K562 (cell line): ENCODE data around the gene FILIP1L. TPM values are rescaled to one million over a fixed set of nuclear protein-coding genes. Genes with fewer than 3 reads are reported as not detected.

Source experiments
- EGR1 ChIP-seq: fragments of 450-650 bp; conservative IDR thresholded peaks from 2 replicates; pipeline ENCODE4 v1.6.1; 2017; ENCODE audit warnings: mild to moderate bottlenecking
- HNRNPH1 ChIP-seq: fragments of 200-400 bp; formaldehyde crosslinking; optimal IDR thresholded peaks from 2 replicates; pipeline ENCODE3; 2017; ENCODE audit warnings: low read depth, mild to moderate bottlenecking, low read length, moderate library complexity
- HNRNPL ChIP-seq: fragments of 200-400 bp; formaldehyde crosslinking; IDR thresholded peaks from 2 replicates; pipeline ENCODE4 v1.6.1; 2017; ENCODE audit warnings: low read depth, mild to moderate bottlenecking, low read length
- NCOA2 ChIP-seq, 2 experiments: fragments of 450-650 bp; IDR thresholded peaks; 2 replicates each; pipeline ENCODE4 v1.6.1; 2018; ENCODE audit warnings: mild to moderate bottlenecking in 2 of 2, moderate library complexity in 1 of 2; ENCODE audit not compliant: partially characterized antibody in 2 of 2
- TEAD4 ChIP-seq, 2 experiments: sonication (generic) in 1 of 2; formaldehyde crosslinking in 1 of 2; IDR thresholded peaks; 2 replicates each; pipeline versions ENCODE4 v1.6.1 to v1.8.0; 2012 to 2022; ENCODE audit warnings: borderline replicate concordance in 1 of 2, inconsistent platforms in 1 of 2, low read length in 1 of 2, mild to moderate bottlenecking in 1 of 2, missing genetic modification reagents in 1 of 2
- ZNF12 ChIP-seq: sonication (generic); formaldehyde crosslinking; IDR thresholded peaks from 2 replicates; pipeline ENCODE4 v1.4.0; 2020; ENCODE audit warnings: mild to moderate bottlenecking, missing genetic modification reagents
- ZNF146 ChIP-seq: IDR thresholded peaks from one replicate; pipeline ENCODE4 v1.6.1; 2018; ENCODE audit warnings: missing compliant biosample characterization; ENCODE audit not compliant: unreplicated experiment
- ZNF274 ChIP-seq: IDR thresholded peaks from 2 replicates; pipeline ENCODE4 v1.6.1; 2011; ENCODE audit warnings: low read depth, mild to moderate bottlenecking, low read length, moderate library complexity, borderline replicate concordance
- polyA plus RNA-seq, 8 experiments: library from polyadenylated mRNA; depleted of rRNA in 4 of 8; stranded (reverse) in 5 of 8; unstranded in 3 of 8; fragments of >200 nt; fragmentation: Nextera tagmentation in 2 of 8; fragmentation: Illumina TruSeq in 1 of 8; extraction: Ambion mirVana in 2 of 8; extraction: Trizol in 1 of 8; gene quantifications; 2 replicates each; pipeline versions ENCODE4 v1.2.1 to v1.2.3, GENCODE V29; 2011 to 2014; ENCODE audit warnings: inconsistent platforms in 1 of 8, missing spikeins in 1 of 8
- total RNA-seq, 7 experiments: library from RNA; depleted of rRNA in 6 of 7; stranded (reverse); fragments of >200 nt in 6 of 7; fragmentation: Illumina TruSeq in 2 of 7; extraction: Trizol in 2 of 7; gene quantifications; 2 replicates each; pipeline versions ENCODE4 v1.2.1 to v1.2.3, GENCODE V29; 2011 to 2021; ENCODE audit warnings: low replicate concordance in 1 of 7
- TF ChIP-seq, protein P1 (sequence below): fragments of 250-450 bp; sonication (Bioruptor Pico); IDR thresholded peaks from 2 replicates; pipeline ENCODE4 v1.4.0; 2020; ENCODE audit warnings: mild to moderate bottlenecking, moderate library complexity, borderline replicate concordance
- TF ChIP-seq, protein P2 (sequence below): sonication (generic); formaldehyde crosslinking; IDR thresholded peaks from 2 replicates; pipeline ENCODE4 v1.8.0; 2022; ENCODE audit warnings: mild to moderate bottlenecking, missing genetic modification reagents
- TF ChIP-seq, protein P3 (sequence below): sonication (generic); formaldehyde crosslinking; IDR thresholded peaks from 2 replicates; pipeline ENCODE4 v1.8.1; 2023; ENCODE audit warnings: mild to moderate bottlenecking, missing genetic modification reagents

FILIP1L gene
- total and polyA plus RNA-seq, 9 of the 15 experiments (the other 6 are each of a cell fraction or from before 2014, with no cell fraction given), result 0.50 to 2.1 (median 1.1) TPM

DNA sequence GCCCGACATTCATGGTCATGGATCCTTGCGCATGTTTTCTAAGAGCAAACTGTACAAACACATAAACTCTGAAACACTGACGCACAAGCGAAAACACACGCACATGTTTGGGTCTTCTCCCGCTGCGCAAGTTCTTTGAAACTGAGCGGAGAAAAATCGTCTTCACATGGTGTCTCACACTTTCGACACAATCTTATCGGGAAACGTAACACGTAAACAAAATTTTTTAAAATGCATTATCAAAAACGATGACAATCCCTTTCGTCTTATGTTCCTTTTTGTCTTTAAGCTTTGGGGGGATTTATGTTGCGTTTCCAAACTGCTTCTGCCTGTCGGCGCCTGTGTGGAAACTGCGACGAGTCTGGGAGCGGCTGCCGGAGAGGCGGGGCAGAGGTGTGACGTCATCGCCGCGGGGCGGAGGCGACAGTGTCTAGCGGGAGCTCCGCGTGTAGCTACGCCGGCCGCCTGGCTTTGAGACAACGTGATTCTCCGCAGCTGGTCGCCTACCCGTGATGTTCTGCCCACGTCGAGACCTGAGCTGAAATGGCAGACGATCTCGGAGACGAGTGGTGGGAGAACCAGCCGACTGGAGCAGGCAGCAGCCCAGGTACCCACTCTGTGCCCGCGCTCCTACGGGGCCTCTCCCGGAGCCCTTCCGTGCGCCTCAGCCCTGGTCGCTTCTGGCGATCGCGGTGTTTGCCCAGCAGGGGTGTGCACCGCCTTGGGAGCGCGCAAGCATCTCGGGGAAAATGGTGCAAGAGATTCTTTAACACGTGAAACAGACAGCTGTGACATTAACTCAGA is 296.7 kb downstream of the FILIP1L start, which contains the start of gene CMSS1 (continued):
- TF ChIP-seq HNRNPL, result no peak
- TF ChIP-seq, protein P1, sequence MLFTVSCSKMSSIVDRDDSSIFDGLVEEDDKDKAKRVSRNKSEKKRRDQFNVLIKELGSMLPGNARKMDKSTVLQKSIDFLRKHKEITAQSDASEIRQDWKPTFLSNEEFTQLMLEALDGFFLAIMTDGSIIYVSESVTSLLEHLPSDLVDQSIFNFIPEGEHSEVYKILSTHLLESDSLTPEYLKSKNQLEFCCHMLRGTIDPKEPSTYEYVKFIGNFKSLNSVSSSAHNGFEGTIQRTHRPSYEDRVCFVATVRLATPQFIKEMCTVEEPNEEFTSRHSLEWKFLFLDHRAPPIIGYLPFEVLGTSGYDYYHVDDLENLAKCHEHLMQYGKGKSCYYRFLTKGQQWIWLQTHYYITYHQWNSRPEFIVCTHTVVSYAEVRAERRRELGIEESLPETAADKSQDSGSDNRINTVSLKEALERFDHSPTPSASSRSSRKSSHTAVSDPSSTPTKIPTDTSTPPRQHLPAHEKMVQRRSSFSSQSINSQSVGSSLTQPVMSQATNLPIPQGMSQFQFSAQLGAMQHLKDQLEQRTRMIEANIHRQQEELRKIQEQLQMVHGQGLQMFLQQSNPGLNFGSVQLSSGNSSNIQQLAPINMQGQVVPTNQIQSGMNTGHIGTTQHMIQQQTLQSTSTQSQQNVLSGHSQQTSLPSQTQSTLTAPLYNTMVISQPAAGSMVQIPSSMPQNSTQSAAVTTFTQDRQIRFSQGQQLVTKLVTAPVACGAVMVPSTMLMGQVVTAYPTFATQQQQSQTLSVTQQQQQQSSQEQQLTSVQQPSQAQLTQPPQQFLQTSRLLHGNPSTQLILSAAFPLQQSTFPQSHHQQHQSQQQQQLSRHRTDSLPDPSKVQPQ (CRISPR knock-in tag), result no peak
- no peak for TF ChIP-seq ZNF12 (CRISPR knock-in tag)
- TF ChIP-seq, protein P2, sequence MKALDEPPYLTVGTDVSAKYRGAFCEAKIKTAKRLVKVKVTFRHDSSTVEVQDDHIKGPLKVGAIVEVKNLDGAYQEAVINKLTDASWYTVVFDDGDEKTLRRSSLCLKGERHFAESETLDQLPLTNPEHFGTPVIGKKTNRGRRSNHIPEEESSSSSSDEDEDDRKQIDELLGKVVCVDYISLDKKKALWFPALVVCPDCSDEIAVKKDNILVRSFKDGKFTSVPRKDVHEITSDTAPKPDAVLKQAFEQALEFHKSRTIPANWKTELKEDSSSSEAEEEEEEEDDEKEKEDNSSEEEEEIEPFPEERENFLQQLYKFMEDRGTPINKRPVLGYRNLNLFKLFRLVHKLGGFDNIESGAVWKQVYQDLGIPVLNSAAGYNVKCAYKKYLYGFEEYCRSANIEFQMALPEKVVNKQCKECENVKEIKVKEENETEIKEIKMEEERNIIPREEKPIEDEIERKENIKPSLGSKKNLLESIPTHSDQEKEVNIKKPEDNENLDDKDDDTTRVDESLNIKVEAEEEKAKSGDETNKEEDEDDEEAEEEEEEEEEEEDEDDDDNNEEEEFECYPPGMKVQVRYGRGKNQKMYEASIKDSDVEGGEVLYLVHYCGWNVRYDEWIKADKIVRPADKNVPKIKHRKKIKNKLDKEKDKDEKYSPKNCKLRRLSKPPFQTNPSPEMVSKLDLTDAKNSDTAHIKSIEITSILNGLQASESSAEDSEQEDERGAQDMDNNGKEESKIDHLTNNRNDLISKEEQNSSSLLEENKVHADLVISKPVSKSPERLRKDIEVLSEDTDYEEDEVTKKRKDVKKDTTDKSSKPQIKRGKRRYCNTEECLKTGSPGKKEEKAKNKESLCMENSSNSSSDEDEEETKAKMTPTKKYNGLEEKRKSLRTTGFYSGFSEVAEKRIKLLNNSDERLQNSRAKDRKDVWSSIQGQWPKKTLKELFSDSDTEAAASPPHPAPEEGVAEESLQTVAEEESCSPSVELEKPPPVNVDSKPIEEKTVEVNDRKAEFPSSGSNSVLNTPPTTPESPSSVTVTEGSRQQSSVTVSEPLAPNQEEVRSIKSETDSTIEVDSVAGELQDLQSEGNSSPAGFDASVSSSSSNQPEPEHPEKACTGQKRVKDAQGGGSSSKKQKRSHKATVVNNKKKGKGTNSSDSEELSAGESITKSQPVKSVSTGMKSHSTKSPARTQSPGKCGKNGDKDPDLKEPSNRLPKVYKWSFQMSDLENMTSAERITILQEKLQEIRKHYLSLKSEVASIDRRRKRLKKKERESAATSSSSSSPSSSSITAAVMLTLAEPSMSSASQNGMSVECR (CRISPR knock-in tag), result peak; percentile 74
- TF ChIP-seq, protein P3, sequence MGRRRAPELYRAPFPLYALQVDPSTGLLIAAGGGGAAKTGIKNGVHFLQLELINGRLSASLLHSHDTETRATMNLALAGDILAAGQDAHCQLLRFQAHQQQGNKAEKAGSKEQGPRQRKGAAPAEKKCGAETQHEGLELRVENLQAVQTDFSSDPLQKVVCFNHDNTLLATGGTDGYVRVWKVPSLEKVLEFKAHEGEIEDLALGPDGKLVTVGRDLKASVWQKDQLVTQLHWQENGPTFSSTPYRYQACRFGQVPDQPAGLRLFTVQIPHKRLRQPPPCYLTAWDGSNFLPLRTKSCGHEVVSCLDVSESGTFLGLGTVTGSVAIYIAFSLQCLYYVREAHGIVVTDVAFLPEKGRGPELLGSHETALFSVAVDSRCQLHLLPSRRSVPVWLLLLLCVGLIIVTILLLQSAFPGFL (CRISPR knock-in tag), result no peak
- TF ChIP-seq HNRNPH1, result no peak
- no peak for TF ChIP-seq ZNF274
- no peak for TF ChIP-seq TEAD4 (IDR thresholded peaks at IDR 0.05; ENCODE audit: low read length)
- no peak for TF ChIP-seq TEAD4 (CRISPR knock-in tag; IDR thresholded peaks at IDR 0.05; ENCODE audit: borderline replicate concordance)
- TF ChIP-seq ZNF146 (CRISPR knock-in tag), result no peak
- 0 out of 2 replicates have a peak, but pooled peaks have one; percentile 31 for TF ChIP-seq EGR1
- TF ChIP-seq NCOA2 (IDR thresholded peaks at IDR 0.05; ENCODE audit: partially characterized antibody in 2 of 2), result no peak
